ENCODE results near the gene ULK2.

Gene ULK2

GRCh38 chr17:19771971-19772630 lies 95.6 kb downstream of the ULK2 start:
- TF ChIP-seq CTCF (conservative IDR thresholded peaks at IDR 0.05; ENCODE audit: low read length), result no peak
- TF ChIP-seq EZH2phosphoT487 (IDR thresholded peaks at IDR 0.05; ENCODE audit: borderline replicate concordance), result no peak
- Histone ChIP-seq H3F3A (ENCODE audit: low read depth) (no peaks in the 10 kb centered on the region), H3K9me3 (ENCODE audit: insufficient read depth, low read depth, low read length) (no peaks in the 10 kb centered on the region), H3K9ac (ENCODE audit: low read depth, low read length, poor library complexity, severe bottlenecking) (no peak overlapping the region), H3K27me3 (ENCODE audit: insufficient read depth, low read length, poor library complexity, severe bottlenecking) (no peaks in the 10 kb centered on the region), H3K4me2 (ENCODE audit: low read depth, low read length, poor library complexity, severe bottlenecking) (no peak overlapping the region), H4K20me1 (ENCODE audit: insufficient read depth, low read length, poor library complexity, severe bottlenecking) (no peaks in the 10 kb centered on the region), H3K9me2 (replicated peaks; ENCODE audit: low read depth, low read length) (no peaks in the 10 kb centered on the region), H2AFZ (ENCODE audit: low read length) (no peak overlapping the region), H3K36me3 (ENCODE audit: insufficient read depth, low read length) (no peaks in the 10 kb centered on the region), H3K79me2 (ENCODE audit: insufficient read depth, low read length) (no peaks in the 10 kb centered on the region), H3K4me1 (ENCODE audit: insufficient read depth, low read length, poor library complexity, severe bottlenecking) (no peaks in the 10 kb centered on the region), H3K4me3 (ENCODE audit: low read length, poor library complexity, severe bottlenecking) (no peak overlapping the region)

- Histone ChIP-seq H3F3A (ENCODE audit: low read depth) (no peaks in the 10 kb centered on the region), H3K27me3 (ENCODE audit: insufficient read depth, low read length, poor library complexity, severe bottlenecking) (no peaks in the 10 kb centered on the region), H4K20me1 (ENCODE audit: insufficient read depth, low read length, poor library complexity, severe bottlenecking) (no peaks in the 10 kb centered on the region), H3K9ac (ENCODE audit: low read depth, low read length, poor library complexity, severe bottlenecking) (no peak overlapping the region), H3K79me2 (ENCODE audit: insufficient read depth, low read length) (no peaks in the 10 kb centered on the region), H3K4me3 (ENCODE audit: low read length, poor library complexity, severe bottlenecking) (no peak overlapping the region), H3K4me2 (ENCODE audit: low read depth, low read length, poor library complexity, severe bottlenecking) (no peak overlapping the region), H3K4me1 (ENCODE audit: insufficient read depth, low read length, poor library complexity, severe bottlenecking) (no peaks in the 10 kb centered on the region), H3K9me2 (replicated peaks; ENCODE audit: low read depth, low read length) (no peaks in the 10 kb centered on the region), H3K9me3 (ENCODE audit: insufficient read depth, low read depth, low read length) (no peaks in the 10 kb centered on the region), H3K36me3 (ENCODE audit: insufficient read depth, low read length) (no peaks in the 10 kb centered on the region), H2AFZ (ENCODE audit: low read length) (no peak overlapping the region)
- no peak for TF ChIP-seq CTCF (conservative IDR thresholded peaks at IDR 0.05; ENCODE audit: low read length)
- TF ChIP-seq EZH2phosphoT487 (IDR thresholded peaks at IDR 0.05; ENCODE audit: borderline replicate concordance), result no peak
Measured at GRCh38 chr17:19770985-19771735, 96.6 kb downstream of the ULK2 start.

GRCh38 chr17:19769946-19770652 lies 97.6 kb downstream of the ULK2 start:
- H3F3A ChIP-seq (ENCODE audit: low read depth), result no peaks in the 10 kb centered on the region
- H3K36me3 ChIP-seq (ENCODE audit: insufficient read depth, low read length), result no peaks in the 10 kb centered on the region
- H3K4me3 ChIP-seq (ENCODE audit: low read length, poor library complexity, severe bottlenecking), result no peak overlapping the region
- H4K20me1 ChIP-seq (ENCODE audit: insufficient read depth, low read length, poor library complexity, severe bottlenecking), result no peaks in the 10 kb centered on the region
- TF ChIP-seq CTCF (conservative IDR thresholded peaks at IDR 0.05; ENCODE audit: low read length) (no peak), EZH2phosphoT487 (IDR thresholded peaks at IDR 0.05; ENCODE audit: borderline replicate concordance) (no peak)
- H3K9me2 ChIP-seq (replicated peaks; ENCODE audit: low read depth, low read length), result no peaks in the 10 kb centered on the region
- no peaks in the 10 kb centered on the region for H3K9me3 ChIP-seq (ENCODE audit: insufficient read depth, low read depth, low read length)
- no peaks in the 10 kb centered on the region for H3K79me2 ChIP-seq (ENCODE audit: insufficient read depth, low read length)
- H3K4me1 ChIP-seq (ENCODE audit: insufficient read depth, low read length, poor library complexity, severe bottlenecking), result no peaks in the 10 kb centered on the region
- no peak overlapping the region for H2AFZ ChIP-seq (ENCODE audit: low read length)
- H3K27me3 ChIP-seq (ENCODE audit: insufficient read depth, low read length, poor library complexity, severe bottlenecking), result no peaks in the 10 kb centered on the region
- no peak overlapping the region for H3K4me2 ChIP-seq (ENCODE audit: low read depth, low read length, poor library complexity, severe bottlenecking)
- H3K9ac ChIP-seq (ENCODE audit: low read depth, low read length, poor library complexity, severe bottlenecking), result no peak overlapping the region

Measured in Loucy (cell line).